ENCODE measurements around the gene ESYT3. TPM values are rescaled to one million over a fixed set of nuclear protein-coding genes. Genes with fewer than 3 reads are reported as not detected.

Gene ESYT3
- total and polyA plus RNA-seq, 9 of the 15 experiments (the other 6 are each of a cell fraction or from before 2014, with no cell fraction given), result not detected

DNA sequence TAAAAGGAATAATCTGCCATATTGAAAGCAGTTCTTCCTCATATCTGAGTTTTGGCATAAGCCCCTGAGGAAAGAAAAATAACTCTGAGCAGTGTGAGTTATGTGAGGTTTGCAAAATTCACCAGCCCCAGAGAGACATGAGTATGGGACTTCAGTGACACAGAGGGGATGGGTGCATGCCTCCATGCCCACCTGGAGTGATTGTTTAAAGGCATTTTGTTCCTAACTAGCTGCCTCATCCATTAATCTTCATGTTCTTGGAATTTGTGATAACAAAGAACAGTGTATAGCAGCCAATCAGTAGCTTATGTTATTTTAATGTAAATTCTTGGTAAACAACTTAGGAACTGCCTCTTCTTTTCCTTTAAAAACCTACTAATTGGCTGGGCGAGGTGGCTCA, 11.1 kb upstream of the ESYT3 start:
- CTCF ChIA-PET (ENCODE audit: low intra/inter-chr PET ratio), result no interaction called here
- Histone ChIP-seq H3K79me2 (ENCODE audit: control insufficient read depth, insufficient read depth, low read length) (no peaks in the 10 kb centered on the region), H2AFZ (ENCODE audit: low read depth, low read length) (no peak overlapping the region), H3K27ac (ENCODE audit: extremely low read depth, low read depth, low read length) (no peak overlapping the region), H3K4me2 (ENCODE audit: insufficient read depth, low read length) (no peak overlapping the region), H3K9me3 (replicated peaks; ENCODE audit: control insufficient read depth, insufficient read depth, low read depth, low read length) (no peaks in the 10 kb centered on the region), H4K20me1 (replicated peaks; ENCODE audit: control insufficient read depth, insufficient read depth, low read length) (no peaks in the 10 kb centered on the region), H3K36me3 (ENCODE audit: control insufficient read depth, insufficient read depth, low read length) (no peaks in the 10 kb centered on the region), H3K27me3 (ENCODE audit: control insufficient read depth in 2 of 2, insufficient read depth in 2 of 2, low read length in 2 of 2) (no peaks in the 10 kb centered on the region), H3K9ac (ENCODE audit: insufficient read depth in 1 of 2, low read depth in 2 of 2, low read length in 2 of 2) (no peak overlapping the region), H3K9me1 (ENCODE audit: control insufficient read depth, insufficient read depth, low read length) (no peaks in the 10 kb centered on the region), H3K4me3 (no peak overlapping the region), H3K4me1 (replicated peaks in 1 of 2; ENCODE audit: control insufficient read depth in 2 of 2, insufficient read depth in 2 of 2, low read length in 2 of 2) (no peaks in the 10 kb centered on the region; a peak in 1 of 5 replicates)
- no TSS peak for BruUV-seq (replicated peaks)
- intact Hi-C loops (cut with micrococcal nuclease), result no loop called here
- in situ Hi-C loops (cut with MboI), result no loop called here
- DNase-seq (ENCODE audit: extremely low read depth in 1 of 4, low spot score in 3 of 4) (no peak), FAIRE-seq (no peak), ATAC-seq (no peak)
- no peak for TF ChIP-seq KLF10 (CRISPR knock-in tag; IDR thresholded peaks at IDR 0.05)
- no peak for TF ChIP-seq DNMT1 (IDR thresholded peaks at IDR 0.05)
- TF ChIP-seq PHF8 (IDR thresholded peaks at IDR 0.05; ENCODE audit: borderline replicate concordance, low read length), result no peak
- TF ChIP-seq ZNF224 (CRISPR knock-in tag; IDR thresholded peaks at IDR 0.05), result no peak
- TF ChIP-seq, protein P1, sequence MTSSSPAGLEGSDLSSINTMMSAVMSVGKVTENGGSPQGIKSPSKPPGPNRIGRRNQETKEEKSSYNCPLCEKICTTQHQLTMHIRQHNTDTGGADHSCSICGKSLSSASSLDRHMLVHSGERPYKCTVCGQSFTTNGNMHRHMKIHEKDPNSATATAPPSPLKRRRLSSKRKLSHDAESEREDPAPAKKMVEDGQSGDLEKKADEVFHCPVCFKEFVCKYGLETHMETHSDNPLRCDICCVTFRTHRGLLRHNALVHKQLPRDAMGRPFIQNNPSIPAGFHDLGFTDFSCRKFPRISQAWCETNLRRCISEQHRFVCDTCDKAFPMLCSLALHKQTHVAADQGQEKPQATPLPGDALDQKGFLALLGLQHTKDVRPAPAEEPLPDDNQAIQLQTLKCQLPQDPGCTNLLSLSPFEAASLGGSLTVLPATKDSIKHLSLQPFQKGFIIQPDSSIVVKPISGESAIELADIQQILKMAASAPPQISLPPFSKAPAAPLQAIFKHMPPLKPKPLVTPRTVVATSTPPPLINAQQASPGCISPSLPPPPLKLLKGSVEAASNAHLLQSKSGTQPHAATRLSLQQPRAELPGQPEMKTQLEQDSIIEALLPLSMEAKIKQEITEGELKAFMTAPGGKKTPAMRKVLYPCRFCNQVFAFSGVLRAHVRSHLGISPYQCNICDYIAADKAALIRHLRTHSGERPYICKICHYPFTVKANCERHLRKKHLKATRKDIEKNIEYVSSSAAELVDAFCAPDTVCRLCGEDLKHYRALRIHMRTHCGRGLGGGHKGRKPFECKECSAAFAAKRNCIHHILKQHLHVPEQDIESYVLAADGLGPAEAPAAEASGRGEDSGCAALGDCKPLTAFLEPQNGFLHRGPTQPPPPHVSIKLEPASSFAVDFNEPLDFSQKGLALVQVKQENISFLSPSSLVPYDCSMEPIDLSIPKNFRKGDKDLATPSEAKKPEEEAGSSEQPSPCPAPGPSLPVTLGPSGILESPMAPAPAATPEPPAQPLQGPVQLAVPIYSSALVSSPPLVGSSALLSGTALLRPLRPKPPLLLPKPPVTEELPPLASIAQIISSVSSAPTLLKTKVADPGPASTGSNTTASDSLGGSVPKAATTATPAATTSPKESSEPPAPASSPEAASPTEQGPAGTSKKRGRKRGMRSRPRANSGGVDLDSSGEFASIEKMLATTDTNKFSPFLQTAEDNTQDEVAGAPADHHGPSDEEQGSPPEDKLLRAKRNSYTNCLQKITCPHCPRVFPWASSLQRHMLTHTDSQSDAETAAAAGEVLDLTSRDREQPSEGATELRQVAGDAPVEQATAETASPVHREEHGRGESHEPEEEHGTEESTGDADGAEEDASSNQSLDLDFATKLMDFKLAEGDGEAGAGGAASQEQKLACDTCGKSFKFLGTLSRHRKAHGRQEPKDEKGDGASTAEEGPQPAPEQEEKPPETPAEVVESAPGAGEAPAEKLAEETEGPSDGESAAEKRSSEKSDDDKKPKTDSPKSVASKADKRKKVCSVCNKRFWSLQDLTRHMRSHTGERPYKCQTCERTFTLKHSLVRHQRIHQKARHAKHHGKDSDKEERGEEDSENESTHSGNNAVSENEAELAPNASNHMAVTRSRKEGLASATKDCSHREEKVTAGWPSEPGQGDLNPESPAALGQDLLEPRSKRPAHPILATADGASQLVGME (CRISPR knock-in tag; IDR thresholded peaks at IDR 0.05), result no peak
- TF ChIP-seq PHB (CRISPR knock-in tag; IDR thresholded peaks at IDR 0.05), result no peak
- TF ChIP-seq ZNF444 (CRISPR knock-in tag; IDR thresholded peaks at IDR 0.05), result no peak
- no peak for TF ChIP-seq ZNF764 (CRISPR knock-in tag; IDR thresholded peaks at IDR 0.05; ENCODE audit: low read depth)
- no peak for TF ChIP-seq ZKSCAN3 (CRISPR knock-in tag; IDR thresholded peaks at IDR 0.05)
- POLR2A ChIA-PET, result no interaction called here
- 10% methylated on average over 1 of the region's 1 CpG for WGBS (ENCODE audit: insufficient coverage, low coverage, missing lambda C conversion rate)

All from K562 (cell line).